ENCODE data around the gene PLA2G2E.
A peak's percentile ranks its signal among the peaks of the same experiment; 100 is the strongest.
"Not testable (repeated sequence)": the region's sequence is repeated elsewhere in the genome, so short reads cannot be mapped to it uniquely, and the experiment has no call there.

The PLA2G2E gene

GRCh38 chr1:19882111-19883071 is 41.0 kb downstream of the PLA2G2E start, which contains the start of gene OTUD3:
Gene OTUD3, plus strand, starts transcription at chr1:19882395. Its CDS starts 119 bp downstream, at chr1:19882514.
- peak; percentile 65 to 96 (median 93) for DNase-seq

DNA sequence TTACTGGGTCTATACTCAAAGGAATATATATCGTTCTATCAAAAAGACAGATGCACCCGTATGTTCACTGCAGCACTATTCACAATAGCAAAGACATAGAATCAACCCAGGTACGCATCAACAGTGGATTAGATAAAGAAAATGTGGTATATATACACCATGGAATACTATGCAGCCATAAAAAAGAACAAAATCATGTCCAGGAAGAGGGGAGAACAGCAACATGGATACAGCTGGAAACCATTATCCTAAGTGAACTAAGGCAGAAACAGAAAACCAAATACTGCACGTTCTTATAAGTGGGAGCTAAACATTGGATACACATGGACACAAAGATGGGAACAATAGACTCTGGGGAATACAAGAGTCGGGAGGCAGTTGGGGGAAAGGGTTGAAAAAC is 42.6 kb downstream of the PLA2G2E start:
- DNase-seq, result not testable (repeated sequence)

- DNase-seq, result no peak
Measured at GRCh38 chr1:19879661-19880060, 43.8 kb downstream of the PLA2G2E start.

GRCh38 chr1:19879227-19879626 is 44.2 kb downstream of the PLA2G2E start:
- no peak for DNase-seq

DNA sequence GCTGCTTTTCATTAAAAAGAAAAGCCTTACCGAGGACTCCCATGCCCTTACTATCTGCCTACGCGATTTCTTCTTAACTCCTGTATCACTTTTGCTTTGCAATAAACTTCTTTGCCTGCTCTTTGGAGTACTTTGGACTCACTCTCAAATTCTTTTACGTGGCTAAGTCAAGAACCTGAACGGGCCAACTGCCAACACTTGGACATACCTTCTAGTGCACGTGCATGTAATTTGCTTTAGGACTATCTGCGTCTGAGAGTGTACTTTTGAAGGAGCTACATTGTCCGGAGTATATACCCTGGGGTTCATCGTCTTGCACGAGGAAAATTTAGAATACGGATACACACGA is 44.8 kb downstream of the PLA2G2E start:
- no peak for DNase-seq

- DNase-seq, result no peak
Measured at GRCh38 chr1:19877821-19878636, 45.4 kb downstream of the PLA2G2E start.

- DNase-seq, result no peak
Measured at GRCh38 chr1:19877181-19877750, 46.2 kb downstream of the PLA2G2E start.

- no peak for DNase-seq
Measured at GRCh38 chr1:19872190-19872589, 51.2 kb downstream of the PLA2G2E start.

Measured in C1 segment of cervical spinal cord (tissue), 14 donors.